Nephron (organoid): ENCODE measurements around the gene TMEM214.

Source experiments
- H3K27ac Mint-ChIP-seq, 3 experiments: 2 replicates each; pipeline ENCODE4 v1.8.0; 2020; ENCODE audit warnings: mixed read lengths in 3 of 3, mild to moderate bottlenecking in 2 of 3, moderate library complexity in 1 of 3
- H3K27me3 Mint-ChIP-seq: 2 replicates; pipeline ENCODE4 v1.8.0; 2021; ENCODE audit warnings: low read depth, mild to moderate bottlenecking, moderate library complexity, mixed read lengths
- H3K36me3 Mint-ChIP-seq: 2 replicates; pipeline ENCODE4 v1.8.0; 2020; ENCODE audit warnings: low read depth, mixed read lengths
- H3K4me1 Mint-ChIP-seq: 2 replicates; pipeline ENCODE4 v1.8.0; 2020; ENCODE audit warnings: mixed read lengths
- H3K4me3 Mint-ChIP-seq, 3 experiments: 2 replicates each; pipeline ENCODE4 v1.8.0; 2020; ENCODE audit warnings: mild to moderate bottlenecking in 3 of 3, mixed read lengths in 3 of 3, moderate library complexity in 2 of 3
- H3K9me3 Mint-ChIP-seq: 2 replicates; pipeline ENCODE4 v1.8.0; 2020; ENCODE audit warnings: mixed read lengths
- CTCF ChIP-seq, 3 experiments: fragments of 200-600 bp; sonication (generic); IDR thresholded peaks; one replicate each; pipeline ENCODE4 v1.5.0; 2021; ENCODE audit warnings: antibody characterized with exemption in 3 of 3; ENCODE audit not compliant: unreplicated experiment in 3 of 3

TMEM214 gene

DNA sequence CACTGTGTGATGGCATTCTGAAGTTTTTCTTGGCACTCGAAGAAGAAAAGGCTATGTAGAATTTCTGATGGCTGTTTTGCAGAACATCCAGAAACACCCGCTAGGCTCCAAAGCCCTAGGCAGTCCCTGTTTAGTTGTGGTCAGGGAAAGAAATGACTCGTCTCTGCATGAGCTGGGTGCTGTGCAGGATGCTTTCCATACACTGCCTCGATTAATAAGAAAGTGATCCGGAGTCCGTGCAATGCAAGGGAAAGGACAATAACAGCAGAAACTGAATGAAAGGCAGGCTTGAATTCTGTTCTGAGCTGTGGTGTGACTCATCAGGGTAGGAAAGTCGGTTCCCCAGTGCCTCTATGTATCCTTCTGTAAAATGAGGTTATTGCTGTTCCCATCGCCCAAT, 43.6 kb upstream of the TMEM214 start:
- H3K27ac Mint-ChIP-seq: no peak overlapping the region
- TF ChIP-seq CTCF (IDR thresholded peaks at IDR 0.05; ENCODE audit: unreplicated experiment in 3 of 3): no peak
- no peaks in the 10 kb centered on the region for H3K4me1 Mint-ChIP-seq
- peaks cover 17% of the 10 kb centered on the region for H3K27me3 Mint-ChIP-seq
- no peaks in the 10 kb centered on the region for H3K9me3 Mint-ChIP-seq
- H3K4me3 Mint-ChIP-seq: no peak overlapping the region
- no peaks in the 10 kb centered on the region for H3K36me3 Mint-ChIP-seq

GRCh38 chr2:26991717-26992116, 41.0 kb upstream of the TMEM214 start:
- H3K4me3 Mint-ChIP-seq: no peak overlapping the region

DNA sequence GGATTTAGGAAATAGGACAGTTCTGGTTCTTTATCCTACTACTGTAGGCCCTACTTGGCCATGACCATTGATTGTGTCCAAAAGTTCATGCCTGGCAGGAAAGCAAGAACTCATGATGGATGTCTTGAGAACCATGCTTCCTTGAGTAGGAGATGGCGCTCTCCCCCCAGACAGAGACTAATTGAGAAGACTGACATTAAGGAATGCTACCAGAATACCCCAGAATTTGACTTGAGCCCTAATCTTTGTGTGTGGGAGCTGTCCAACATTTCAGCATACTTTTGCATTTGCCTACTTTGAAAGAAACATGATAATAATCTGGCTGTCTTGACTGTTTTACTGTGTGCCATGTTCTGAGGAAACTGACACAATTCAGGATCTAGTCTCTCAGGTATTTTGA, 39.0 kb upstream of the TMEM214 start:
- no peak overlapping the region for H3K27ac Mint-ChIP-seq
- H3K4me1 Mint-ChIP-seq: no peaks in the 10 kb centered on the region
- no peaks in the 10 kb centered on the region for H3K36me3 Mint-ChIP-seq
- H3K9me3 Mint-ChIP-seq: no peaks in the 10 kb centered on the region
- TF ChIP-seq CTCF (IDR thresholded peaks at IDR 0.05; ENCODE audit: unreplicated experiment in 3 of 3): no peak
- no peak overlapping the region for H3K4me3 Mint-ChIP-seq
- H3K27me3 Mint-ChIP-seq: peaks cover 9% of the 10 kb centered on the region

More at GRCh38 chr2:26991717-26992116, 41.0 kb upstream of the TMEM214 start:
- no peaks in the 10 kb centered on the region for H3K9me3 Mint-ChIP-seq
- no peaks in the 10 kb centered on the region for H3K36me3 Mint-ChIP-seq
- peaks cover 9% of the 10 kb centered on the region for H3K27me3 Mint-ChIP-seq
- H3K27ac Mint-ChIP-seq: no peak overlapping the region
- no peaks in the 10 kb centered on the region for H3K4me1 Mint-ChIP-seq
- TF ChIP-seq CTCF (IDR thresholded peaks at IDR 0.05; ENCODE audit: unreplicated experiment in 3 of 3): no peak

- Mint-ChIP-seq H3K27ac (no peak overlapping the region), H3K9me3 (no peaks in the 10 kb centered on the region), H3K4me1 (no peaks in the 10 kb centered on the region), H3K27me3 (peaks cover 4% of the 10 kb centered on the region), H3K4me3 (no peak overlapping the region), H3K36me3 (no peaks in the 10 kb centered on the region)
- TF ChIP-seq CTCF (IDR thresholded peaks at IDR 0.05; ENCODE audit: unreplicated experiment in 3 of 3): no peak
These were observed 37.8 kb upstream of the TMEM214 start for GRCh38 chr2:26994983-26995382.

GRCh38 chr2:26997394-26997793, 35.4 kb upstream of the TMEM214 start:
- H3K4me3 Mint-ChIP-seq: no peak overlapping the region
- no peak for TF ChIP-seq CTCF (IDR thresholded peaks at IDR 0.05; ENCODE audit: unreplicated experiment in 3 of 3)
- H3K27me3 Mint-ChIP-seq: no peaks in the 10 kb centered on the region
- no peak overlapping the region for H3K27ac Mint-ChIP-seq
- H3K4me1 Mint-ChIP-seq: no peaks in the 10 kb centered on the region
- H3K36me3 Mint-ChIP-seq: no peaks in the 10 kb centered on the region
- no peaks in the 10 kb centered on the region for H3K9me3 Mint-ChIP-seq

GRCh38 chr2:26998323-26998722, 34.4 kb upstream of the TMEM214 start:
- no peak overlapping the region for H3K27ac Mint-ChIP-seq
- no peak for TF ChIP-seq CTCF (IDR thresholded peaks at IDR 0.05; ENCODE audit: unreplicated experiment in 3 of 3)
- no peaks in the 10 kb centered on the region for H3K9me3 Mint-ChIP-seq
- H3K4me1 Mint-ChIP-seq: no peaks in the 10 kb centered on the region
- no peak overlapping the region for H3K4me3 Mint-ChIP-seq
- no peaks in the 10 kb centered on the region for H3K27me3 Mint-ChIP-seq
- no peaks in the 10 kb centered on the region for H3K36me3 Mint-ChIP-seq
